ENCODE results near the gene SEC23IP.
"Not testable (repeated sequence)": the region's sequence is repeated elsewhere in the genome, so short reads cannot be mapped to it uniquely, and the experiment has no call there.

Gene SEC23IP

GRCh38 chr10:119883901-119884611 lies 8.5 kb upstream of the SEC23IP start:
- not testable (repeated sequence) for DNase-seq

- not testable (repeated sequence) for DNase-seq
Measured at GRCh38 chr10:119886070-119886469, 6.5 kb upstream of the SEC23IP start.

DNA sequence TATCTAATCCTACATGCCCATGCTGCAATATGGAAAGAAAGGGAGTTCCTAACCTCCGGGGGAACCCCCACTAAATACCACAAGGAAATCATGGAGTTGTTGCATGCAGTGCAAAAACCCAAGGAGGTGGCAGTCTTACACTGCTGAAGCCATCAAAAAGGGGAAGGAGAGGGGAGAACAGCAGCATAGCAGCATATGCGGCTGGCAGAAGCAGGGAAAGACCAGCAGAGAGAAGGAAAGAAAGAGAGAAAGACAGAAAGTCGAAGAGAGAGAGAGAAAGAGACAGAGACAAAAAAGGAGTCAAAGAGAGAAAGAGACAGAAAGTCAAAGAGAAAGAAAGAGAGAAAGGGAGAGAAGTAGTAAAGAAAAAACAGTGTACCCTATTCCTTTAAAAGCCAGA lies 3.8 kb upstream of the SEC23IP start:
- not testable (repeated sequence) for DNase-seq

GRCh38 chr10:119889201-119889600 lies 3.3 kb upstream of the SEC23IP start:
- not testable (repeated sequence) for DNase-seq

- not testable (repeated sequence) for DNase-seq
Measured at GRCh38 chr10:119890307-119890706, 2.2 kb upstream of the SEC23IP start.

- not testable (repeated sequence) for DNase-seq
Measured at GRCh38 chr10:119891849-119892187, 712 bp upstream of the SEC23IP start.

- DNase-seq = no peak
Measured at GRCh38 chr10:119893074-119893473, 544 bp downstream of the SEC23IP start.

DNA sequence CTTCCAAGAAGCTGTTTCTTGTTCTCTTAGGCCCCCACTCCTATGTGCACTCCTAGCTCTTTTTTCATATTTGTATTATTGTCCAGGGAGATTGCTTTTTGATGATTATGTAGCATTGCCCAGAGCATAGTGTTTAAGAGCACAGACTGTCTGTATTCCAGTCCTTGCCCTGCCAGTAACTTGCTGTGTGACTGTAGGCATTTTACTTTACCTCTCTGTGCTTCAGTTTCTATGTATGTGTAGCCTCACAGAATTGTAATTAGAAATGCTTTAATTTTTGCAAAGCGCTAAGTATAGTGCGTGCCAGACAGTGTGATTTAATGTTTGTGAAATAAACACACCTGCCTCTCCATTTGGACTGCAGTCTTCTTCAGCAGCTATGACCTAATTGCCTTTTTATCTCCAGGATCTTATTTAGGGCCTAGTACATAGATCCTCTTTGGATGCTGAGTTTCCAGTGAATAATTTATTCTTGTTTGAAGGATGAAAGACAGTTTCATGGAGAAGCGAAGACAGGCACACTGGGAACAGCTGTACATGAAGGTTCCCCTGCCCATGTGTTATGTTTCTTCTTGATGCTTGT lies 1.4 kb downstream of the SEC23IP start:
- no peak for DNase-seq

- no peak for DNase-seq
Measured at GRCh38 chr10:119896061-119896655, 3.6 kb downstream of the SEC23IP start.

DNA sequence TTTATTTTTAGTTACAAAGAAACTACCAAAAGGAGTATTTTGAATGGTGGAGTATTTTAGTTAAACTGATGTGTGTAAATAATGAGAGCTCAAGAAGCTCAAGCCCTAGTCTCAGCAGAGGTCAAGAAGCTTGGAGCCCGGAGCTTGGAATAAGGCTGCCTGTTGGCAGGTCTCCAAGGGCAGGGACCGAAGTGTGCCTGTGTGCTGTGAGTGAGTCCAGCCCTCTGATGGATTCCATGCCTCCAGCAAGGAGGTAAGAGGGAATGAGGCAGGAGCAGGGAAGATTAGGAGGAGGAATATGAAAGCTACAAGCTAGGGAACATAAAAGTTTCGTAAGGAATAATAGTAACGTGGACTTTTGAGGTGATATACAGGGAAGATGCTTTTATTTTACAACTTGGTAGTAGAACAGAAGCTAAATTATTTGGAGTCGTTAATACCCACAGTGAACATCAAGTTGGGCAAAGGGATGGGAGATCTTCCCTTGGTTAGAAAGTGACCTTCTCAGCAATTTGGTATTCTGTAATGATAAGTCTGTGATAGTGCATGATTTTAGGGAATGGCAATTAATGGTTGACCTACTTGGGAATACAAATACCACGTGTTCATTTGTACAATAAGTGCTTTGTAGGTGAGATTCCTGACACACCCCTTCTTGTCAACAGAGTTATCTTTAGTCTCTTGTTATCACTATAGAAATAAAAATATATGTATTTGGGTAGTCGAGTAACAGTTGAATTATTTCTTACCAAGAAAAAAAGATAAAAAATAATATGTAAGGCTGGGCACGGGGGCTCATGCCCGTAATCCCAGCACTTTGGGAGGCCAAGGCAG lies 4.6 kb downstream of the SEC23IP start:
- no peak for DNase-seq

DNA sequence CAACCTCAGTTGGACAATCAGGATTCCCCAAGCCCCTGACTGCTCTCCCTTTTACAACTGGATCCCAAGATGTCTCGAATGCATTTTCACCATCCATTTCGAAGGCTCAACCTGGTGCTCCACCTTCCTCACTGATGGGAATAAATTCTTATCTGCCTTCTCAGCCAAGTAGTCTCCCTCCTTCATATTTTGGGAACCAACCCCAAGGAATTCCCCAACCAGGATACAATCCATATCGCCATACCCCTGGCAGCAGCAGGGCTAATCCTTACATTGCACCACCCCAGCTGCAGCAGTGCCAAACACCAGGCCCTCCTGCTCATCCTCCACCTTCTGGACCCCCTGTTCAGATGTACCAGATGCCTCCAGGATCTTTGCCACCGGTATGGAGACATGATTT lies 6.0 kb downstream of the SEC23IP start:
- no peak for DNase-seq

- DNase-seq = no peak
Measured at GRCh38 chr10:119903946-119904666, 11.6 kb downstream of the SEC23IP start.

GRCh38 chr10:119907695-119908094 lies 15.2 kb downstream of the SEC23IP start:
- not testable (repeated sequence) for DNase-seq

DNA sequence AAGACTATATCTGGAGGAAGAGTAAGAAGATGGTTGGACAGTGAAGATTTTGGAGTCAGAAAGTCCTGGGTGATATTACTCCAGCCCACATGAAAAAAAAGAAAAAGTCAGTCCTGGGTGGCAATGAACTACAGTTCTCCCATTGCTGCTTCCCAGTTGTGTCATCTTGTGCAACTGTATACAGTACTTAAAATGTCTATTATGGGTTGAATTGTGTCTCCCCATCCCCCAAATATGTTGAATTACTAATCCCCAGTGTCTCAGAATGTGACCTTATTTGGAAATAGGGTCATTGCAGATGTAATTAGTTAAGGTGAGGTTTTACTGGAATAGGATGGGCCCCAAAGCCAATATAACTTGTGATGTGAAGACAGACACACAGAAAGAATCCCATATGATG lies 15.6 kb downstream of the SEC23IP start:
- DNase-seq = no peak

DNA sequence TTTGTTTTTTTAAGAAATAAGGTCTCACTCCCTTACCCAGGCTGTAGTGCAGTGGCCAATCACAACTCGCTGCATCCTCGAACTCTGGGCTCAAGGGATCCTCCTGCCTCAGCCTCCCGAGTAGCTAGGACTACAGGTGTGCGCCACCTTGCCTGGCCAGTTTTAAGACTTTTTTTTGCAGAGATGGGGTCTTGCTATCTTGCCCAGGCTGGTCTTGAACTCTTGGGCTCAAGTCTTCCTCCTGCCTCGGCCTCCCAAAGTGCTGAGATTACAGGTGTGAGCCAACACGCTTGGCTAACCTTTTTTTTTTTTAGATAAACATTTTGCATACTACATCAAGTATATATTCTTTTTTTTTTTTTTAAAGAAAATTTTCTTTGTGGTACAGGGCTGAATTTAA lies 18.2 kb downstream of the SEC23IP start:
- no peak for DNase-seq

DNA sequence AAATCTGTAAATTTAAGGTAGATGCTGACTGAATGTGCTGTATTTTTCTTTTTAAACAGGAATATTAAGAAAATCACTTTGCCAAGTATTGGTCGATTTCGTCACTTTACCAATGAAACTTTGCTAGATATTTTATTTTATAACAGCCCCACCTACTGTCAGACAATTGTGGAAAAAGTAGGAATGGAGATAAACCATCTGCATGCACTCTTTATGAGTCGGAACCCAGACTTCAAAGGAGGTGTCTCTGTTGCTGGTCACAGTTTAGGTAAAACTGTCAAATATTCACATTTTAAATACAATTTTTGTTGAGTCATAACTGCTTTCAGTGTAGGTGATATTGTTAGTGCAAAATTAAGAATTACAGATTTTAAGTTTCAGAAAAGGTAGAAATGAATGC lies 25.2 kb downstream of the SEC23IP start:
- no peak for DNase-seq

GRCh38 chr10:119919271-119919670 lies 26.7 kb downstream of the SEC23IP start:
- DNase-seq = no peak

DNA sequence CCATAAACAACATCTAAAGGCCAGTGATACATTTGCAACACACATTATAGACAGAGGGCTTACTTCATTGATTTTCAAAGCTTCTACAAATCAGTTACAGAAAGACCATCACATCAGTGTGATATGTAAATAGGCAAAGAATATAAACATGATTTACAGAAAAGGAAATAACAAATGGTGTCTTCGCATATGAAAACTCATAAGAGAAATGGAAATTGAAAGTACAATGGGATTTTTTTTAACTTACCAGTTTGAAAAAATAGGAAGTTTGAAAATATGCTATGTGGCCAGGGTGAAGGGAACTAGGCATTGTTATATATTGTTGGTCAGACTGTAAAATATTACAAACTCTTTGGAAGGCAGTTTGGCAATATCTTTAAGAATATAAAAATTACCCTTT lies 27.3 kb downstream of the SEC23IP start:
- no peak for DNase-seq

DNA sequence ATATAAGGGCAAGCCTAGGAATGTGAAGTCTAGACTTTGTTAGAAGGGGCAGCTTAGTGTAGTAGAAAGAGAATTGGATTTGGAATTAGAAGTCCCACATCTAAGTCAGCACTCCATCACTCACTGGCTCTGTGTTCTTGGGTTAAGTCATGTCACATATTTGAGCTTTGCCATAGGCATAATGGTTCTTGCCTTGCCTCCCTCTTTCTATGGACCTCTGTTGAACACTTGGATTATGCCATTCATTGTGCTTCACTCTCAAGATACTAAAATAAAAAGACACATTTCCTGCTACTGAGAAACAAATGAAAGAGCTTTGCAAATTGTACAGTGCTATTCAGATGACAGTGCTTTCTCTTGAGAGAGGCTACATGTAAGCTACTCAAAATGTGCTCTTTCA lies 35.9 kb downstream of the SEC23IP start:
- no peak for DNase-seq

DNA sequence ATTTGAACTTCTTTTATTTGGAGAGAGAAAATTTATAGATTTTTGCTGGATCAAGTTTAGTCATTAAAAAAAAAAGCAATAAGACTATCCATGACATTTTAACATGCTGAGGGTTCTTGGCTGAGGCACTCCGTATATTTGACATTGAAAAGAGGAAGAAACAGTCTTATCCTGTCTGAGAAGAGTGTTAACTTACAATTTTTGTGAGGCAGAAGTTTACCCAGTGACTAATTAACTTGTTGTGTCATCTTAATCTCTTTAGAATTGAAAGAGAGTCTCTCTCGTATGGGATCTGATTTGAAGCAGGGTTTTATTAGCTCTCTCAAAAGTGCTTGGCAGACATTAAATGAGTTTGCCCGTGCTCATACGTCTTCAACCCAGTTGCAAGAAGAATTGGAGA lies 39.3 kb downstream of the SEC23IP start:
- no peak for DNase-seq

DNA sequence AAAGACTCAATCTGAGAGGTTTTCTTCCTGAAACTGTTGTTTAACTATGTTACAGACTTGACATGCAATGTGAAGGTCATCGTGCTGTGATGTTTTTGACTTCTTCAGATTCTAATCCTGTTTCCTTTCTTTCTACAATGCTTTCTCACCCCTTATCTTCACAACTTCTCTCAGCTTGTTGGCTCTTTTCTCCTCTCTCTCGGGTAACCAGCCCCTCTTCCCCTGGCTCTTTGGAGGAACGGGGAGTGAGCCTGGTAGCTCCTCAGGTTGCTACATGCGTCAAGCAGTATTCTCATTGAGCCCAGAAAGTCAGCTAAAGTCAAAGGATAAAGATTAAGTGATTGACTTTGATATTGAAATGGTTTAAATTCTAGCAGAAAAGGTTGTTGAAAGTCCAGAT lies 40.1 kb downstream of the SEC23IP start:
- DNase-seq = no peak

DNA sequence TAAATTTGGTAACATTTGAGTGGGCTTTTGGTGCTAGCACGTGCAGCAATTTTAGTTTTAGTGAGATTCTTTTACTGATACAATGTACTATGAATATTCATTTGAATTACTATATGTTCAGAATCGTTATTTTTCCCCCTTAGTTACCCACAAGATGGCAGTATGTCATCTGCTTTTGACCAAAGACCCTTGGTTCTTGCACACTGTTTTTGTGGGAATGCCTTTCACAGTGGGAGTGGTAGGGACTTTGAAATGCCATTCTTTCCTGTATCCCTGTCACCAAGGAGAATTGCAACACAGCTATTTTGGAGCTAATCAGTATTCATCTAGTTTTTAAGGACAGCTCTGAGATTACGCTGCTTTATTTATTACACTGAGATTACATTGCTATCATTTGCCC lies 40.6 kb downstream of the SEC23IP start:
- no peak for DNase-seq

DNA sequence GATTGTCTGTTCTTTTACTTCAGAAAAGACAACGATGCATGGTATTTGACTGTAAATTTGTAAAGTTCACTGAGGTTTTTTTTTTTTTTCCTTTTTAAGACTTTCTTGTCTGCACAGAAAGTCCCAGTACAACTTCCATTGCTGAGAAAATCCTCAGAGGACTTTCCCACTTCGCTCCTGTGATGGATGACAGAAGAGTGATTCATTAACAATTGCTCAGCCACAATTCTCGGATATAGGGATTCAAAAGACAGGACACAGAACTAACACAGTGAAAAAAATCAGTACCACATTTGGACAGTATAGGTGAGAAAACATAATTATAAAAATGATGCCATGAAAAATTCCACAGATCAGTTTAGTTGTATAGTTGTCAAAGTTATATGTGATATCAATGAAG lies 48.0 kb downstream of the SEC23IP start:
- DNase-seq = no peak

All from activated CD4-positive, alpha-beta T cell treated with anti-CD3 and anti-CD28 coated beads, Interleukin-10, Interleukin-2, amounts not matched to agents 100 ng/mL and 50 ng/mL, durations not matched to agents 16 hours and 8 hours (primary cell).